ENCODE data around the gene PKNOX2.

- TF ChIP-seq USF2 (IDR thresholded peaks at IDR 0.05) (no peak), ZC3H11A (IDR thresholded peaks at IDR 0.05) (no peak), CTCF (IDR thresholded peaks at IDR 0.05) (no peak), NR3C1 (IDR thresholded peaks at IDR 0.05) (no peak), PBX3 (IDR thresholded peaks at IDR 0.05) (no peak), CBX2 (IDR thresholded peaks at IDR 0.05; ENCODE audit: borderline replicate concordance, low read depth) (no peak), CHD4 (IDR thresholded peaks at IDR 0.05; ENCODE audit: borderline replicate concordance) (no peak), BHLHE40 (IDR thresholded peaks at IDR 0.05; ENCODE audit: low read depth, low read length) (no peak), FOSL2 (IDR thresholded peaks at IDR 0.05) (no peak), FOSL2 (CRISPR knock-in tag; IDR thresholded peaks at IDR 0.05) (no peak), JUNB (IDR thresholded peaks at IDR 0.05) (no peak), RFX5 (IDR thresholded peaks at IDR 0.05) (no peak), RAD21 (conservative IDR thresholded peaks at IDR 0.05 in 1 of 2, IDR thresholded peaks at IDR 0.05 in 1 of 2) (no peak), KDM1A (IDR thresholded peaks at IDR 0.05; ENCODE audit: low read depth) (no peak), HMGXB4 (CRISPR knock-in tag; IDR thresholded peaks at IDR 0.05; ENCODE audit: borderline replicate concordance) (no peak)
Measured at GRCh38 chr11:125193841-125194240, 29.3 kb downstream of the PKNOX2 start.

Measured in A549 (cell line).